ENCODE measurements around the gene WDR26.

WDR26 gene

GRCh38 chr1:224402472-224403036 lies 32.0 kb downstream of the WDR26 start:
- no peak overlapping the region for H3K27ac ChIP-seq
- no peak for DNase-seq (ENCODE audit: low read depth, low spot score)

GRCh38 chr1:224399887-224400286 lies 34.7 kb downstream of the WDR26 start:
- no peak overlapping the region for H3K27ac ChIP-seq
- no peak for DNase-seq (ENCODE audit: low read depth, low spot score)

- H3K27ac ChIP-seq: no peak overlapping the region
- DNase-seq (ENCODE audit: low read depth, low spot score): no peak
Measured at GRCh38 chr1:224393294-224393693, 41.3 kb downstream of the WDR26 start.

DNA sequence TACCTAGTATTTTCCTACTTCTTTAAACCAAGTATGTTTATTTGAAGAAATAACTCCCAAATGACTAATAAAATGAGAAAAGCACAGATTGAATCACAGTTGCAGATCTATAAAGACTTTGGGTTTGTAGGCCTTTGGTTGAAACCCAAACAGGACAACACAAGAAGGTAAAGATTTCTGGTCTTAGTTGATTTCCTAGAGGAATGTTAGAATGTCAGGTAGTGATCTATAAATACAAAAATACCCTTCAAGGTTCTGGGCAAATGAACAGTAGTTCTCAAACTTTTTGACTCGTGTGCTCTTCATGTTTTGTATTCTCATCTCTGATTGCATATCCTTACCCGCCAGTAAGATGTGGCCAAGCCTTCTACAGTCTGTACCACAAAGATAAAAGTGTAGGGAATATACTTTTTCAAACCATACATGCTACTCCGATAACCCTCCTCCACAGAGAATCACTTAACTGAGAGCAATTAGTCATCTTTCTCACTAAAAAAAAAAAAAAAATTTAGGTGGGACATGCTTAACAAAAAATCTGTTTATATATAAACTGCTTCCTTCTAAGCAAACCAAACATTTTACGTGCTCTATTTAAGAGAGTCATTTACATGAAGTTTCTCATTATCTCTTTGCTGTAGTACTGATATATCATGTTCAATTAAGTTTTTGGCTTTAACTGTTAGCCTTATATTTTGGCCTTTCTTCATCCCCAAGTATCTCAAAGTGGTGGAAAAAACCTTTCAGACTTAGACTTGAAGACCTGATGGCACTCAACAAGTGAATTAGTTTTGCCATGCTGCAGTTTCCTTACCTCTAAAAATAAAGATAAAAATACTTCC lies 42.0 kb downstream of the WDR26 start:
- H3K27ac ChIP-seq: no peak overlapping the region
- no peak for DNase-seq (ENCODE audit: low read depth, low spot score)

DNA sequence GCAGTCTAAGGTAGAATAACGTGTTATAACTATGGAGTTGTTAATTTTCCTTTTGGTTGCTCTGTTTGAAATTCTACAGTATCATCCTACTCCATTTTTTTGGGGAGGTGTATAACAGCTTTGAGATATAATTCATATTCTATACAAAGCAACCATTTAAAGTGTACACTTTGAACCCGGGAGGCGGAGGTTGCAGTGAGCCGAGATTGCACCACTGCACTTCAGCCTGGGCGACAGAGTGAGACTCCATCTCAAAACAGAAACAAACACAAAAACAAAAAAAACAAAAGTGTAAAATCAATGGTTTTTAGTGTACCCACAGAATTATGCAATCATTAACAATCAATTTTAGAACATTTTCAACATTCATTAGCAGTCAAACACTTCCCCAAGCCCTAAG lies 44.1 kb downstream of the WDR26 start:
- no peak for DNase-seq (ENCODE audit: low read depth, low spot score)
- H3K27ac ChIP-seq: no peak overlapping the region

DNA sequence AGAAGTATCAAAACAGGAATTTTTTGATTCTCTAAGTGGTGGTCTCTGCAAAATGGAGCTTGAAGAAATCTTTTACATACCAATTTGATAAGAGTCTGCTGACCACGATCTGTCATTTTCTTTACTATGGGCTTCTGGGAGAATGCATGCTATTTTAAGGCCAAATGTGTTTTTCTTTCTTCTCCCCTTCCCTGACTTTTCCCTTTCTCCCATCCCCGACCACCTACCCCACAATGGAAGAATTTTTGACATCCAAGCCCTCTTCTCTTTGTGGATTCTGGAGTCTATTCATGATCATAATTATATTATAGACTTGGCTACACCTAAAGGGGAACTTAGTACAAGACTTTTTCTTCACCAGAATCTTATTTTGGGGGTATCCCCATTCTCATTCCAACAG lies 46.7 kb downstream of the WDR26 start:
- H3K27ac ChIP-seq: no peak overlapping the region
- no peak for DNase-seq (ENCODE audit: low read depth, low spot score)

DNA sequence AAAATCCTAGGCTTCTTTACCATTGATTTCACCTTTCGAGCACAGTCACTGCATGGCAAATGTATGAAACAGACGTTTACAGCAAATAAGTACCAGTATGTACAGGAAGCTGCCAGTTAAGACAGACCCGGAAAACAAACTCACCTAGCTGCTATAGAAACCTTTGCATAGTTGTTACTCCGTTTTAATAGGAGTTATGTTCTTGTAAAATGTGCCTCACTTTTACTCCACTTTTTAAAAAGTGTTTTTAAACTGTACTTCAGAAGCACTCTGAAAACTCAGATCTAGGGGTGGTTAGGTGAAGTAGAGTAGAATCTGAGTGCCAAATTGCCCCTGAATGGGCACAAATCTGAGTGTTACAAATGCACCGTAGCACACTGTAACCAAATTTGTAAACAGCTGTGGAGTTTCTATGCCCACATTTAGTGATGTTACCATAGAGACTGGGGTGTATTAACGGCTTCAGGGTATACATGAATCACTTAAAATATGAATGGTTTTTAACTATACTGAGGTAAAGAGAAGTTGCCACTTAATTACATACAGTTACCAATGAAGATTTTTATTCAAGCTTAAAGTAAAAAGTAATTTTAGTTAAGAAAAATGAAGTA lies 47.2 kb downstream of the WDR26 start:
- H3K27ac ChIP-seq: no peak overlapping the region

DNA sequence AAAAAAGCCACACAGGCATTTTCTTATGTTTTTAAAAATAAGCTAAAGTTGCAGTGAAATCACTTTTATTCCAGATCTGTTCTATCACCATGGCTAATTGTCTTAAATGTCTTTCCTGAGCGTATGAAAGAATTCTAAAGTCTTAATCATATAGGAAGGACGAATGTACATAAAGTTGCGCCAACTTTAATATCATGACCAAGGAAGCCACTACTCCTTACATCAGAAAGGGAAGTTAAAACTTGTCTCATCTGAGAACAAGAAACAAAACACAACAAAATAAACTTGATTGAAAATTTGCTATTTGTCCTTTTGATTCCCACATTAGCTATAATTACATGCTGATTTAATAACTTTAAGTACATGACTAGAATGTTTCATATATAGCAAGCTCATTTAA lies 51.4 kb downstream of the WDR26 start:
- H3K27ac ChIP-seq: no peak overlapping the region
- DNase-seq (ENCODE audit: low read depth, low spot score): no peak

More for the DNA sequence above, 47.2 kb downstream of the WDR26 start:
- DNase-seq (ENCODE audit: low read depth, low spot score): no peak

GRCh38 chr1:224381880-224382548 lies 52.6 kb downstream of the WDR26 start:
- no peak overlapping the region for H3K27ac ChIP-seq
- DNase-seq (ENCODE audit: low read depth, low spot score): no peak

- no peak overlapping the region for H3K27ac ChIP-seq
- no peak for DNase-seq (ENCODE audit: low read depth, low spot score)
Measured at GRCh38 chr1:224380003-224380402, 54.6 kb downstream of the WDR26 start.

- no peak overlapping the region for H3K27ac ChIP-seq
- no peak for DNase-seq (ENCODE audit: low read depth, low spot score)
Measured at GRCh38 chr1:224378855-224379631, 55.6 kb downstream of the WDR26 start.

- peak; percentile 22 for DNase-seq (ENCODE audit: low read depth, low spot score)
Measured at GRCh38 chr1:224377676-224378006, 57.0 kb downstream of the WDR26 start.

GRCh38 chr1:224375059-224375458 lies 59.5 kb downstream of the WDR26 start:
- no peak overlapping the region for H3K27ac ChIP-seq
- DNase-seq (ENCODE audit: low read depth, low spot score): no peak

More at GRCh38 chr1:224377676-224378006, 57.0 kb downstream of the WDR26 start:
- H3K27ac ChIP-seq: peak overlapping the region; percentile 4

DNA sequence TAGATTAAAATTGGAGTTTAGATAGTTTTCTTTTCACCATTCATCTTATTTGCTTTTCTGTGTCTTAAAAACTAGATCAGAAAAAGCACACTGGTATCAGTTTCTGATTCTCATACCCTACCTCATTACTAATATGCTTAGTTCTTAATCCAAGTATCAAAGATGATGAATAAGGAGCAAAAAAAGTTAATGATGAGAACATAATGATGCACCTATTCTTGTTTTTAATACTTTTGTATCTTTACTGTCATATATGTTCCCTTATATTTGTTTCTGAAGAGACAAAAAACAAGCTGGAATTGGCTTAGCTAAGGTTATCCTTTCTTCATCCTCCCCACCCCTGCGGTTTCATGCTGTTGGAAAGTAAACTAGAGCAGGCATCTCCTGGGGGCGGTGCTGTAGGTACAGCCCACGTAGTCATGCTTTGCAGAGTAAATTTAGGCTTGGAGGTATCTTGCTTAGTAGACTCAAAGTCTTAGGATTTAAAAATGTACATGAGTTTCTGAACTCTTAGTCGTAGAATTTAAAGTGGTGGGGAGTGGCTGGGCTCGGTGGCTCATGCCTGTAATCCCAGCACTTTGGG lies 61.5 kb downstream of the WDR26 start:
- no peak for DNase-seq (ENCODE audit: low read depth, low spot score)
- H3K27ac ChIP-seq: no peak overlapping the region

DNA sequence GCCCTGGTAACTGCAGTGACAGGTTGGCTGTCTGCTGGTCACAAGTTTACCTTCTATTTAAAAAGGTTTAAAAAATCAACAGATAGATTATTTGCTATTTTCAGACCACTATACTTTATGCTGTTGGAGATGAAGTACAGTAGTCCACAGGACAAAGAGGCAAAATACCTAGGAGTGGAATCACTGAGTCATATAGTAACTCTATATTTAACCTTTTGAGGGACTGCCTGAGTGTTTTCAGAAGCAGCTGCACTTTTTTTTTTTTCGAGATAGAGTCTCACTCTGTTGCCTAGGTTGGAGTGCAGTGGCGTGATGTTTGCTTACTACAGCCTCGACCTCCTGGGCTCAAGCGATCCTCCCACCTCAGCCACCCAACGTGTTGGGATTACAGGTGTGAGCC lies 66.2 kb downstream of the WDR26 start:
- DNase-seq (ENCODE audit: low read depth, low spot score): no peak

GRCh38 chr1:224359207-224359606 lies 75.4 kb downstream of the WDR26 start:
- DNase-seq (ENCODE audit: low read depth, low spot score): no peak
- H3K27ac ChIP-seq: no peak overlapping the region

More for the DNA sequence above, 66.2 kb downstream of the WDR26 start:
- no peak overlapping the region for H3K27ac ChIP-seq

- no peak for DNase-seq (ENCODE audit: low read depth, low spot score)
- no peak overlapping the region for H3K27ac ChIP-seq
Measured at GRCh38 chr1:224358237-224358636, 76.4 kb downstream of the WDR26 start.

- H3K27ac ChIP-seq: peak overlapping the region; percentile 81
- DNase-seq (ENCODE audit: low read depth, low spot score): no peak
Measured at GRCh38 chr1:224357626-224358124, 76.9 kb downstream of the WDR26 start.

GRCh38 chr1:224356685-224357625 lies 77.6 kb downstream of the WDR26 start, which contains the start of gene CNIH4:
Gene CNIH4, plus strand, starts transcription at chr1:224356879. Its CDS starts 46 bp downstream, at chr1:224356925.
- peak within 1 kb of the TSS; percentile 81 for H3K27ac ChIP-seq
- DNase-seq (ENCODE audit: low read depth, low spot score): peak; percentile 69
